ENCODE measurements around the gene LTBP1. TPM values are rescaled to one million over a fixed set of nuclear protein-coding genes. Genes with fewer than 3 reads are reported as not detected.
"Not testable (repeated sequence)": the region's sequence is repeated elsewhere in the genome, so short reads cannot be mapped to it uniquely, and the experiment has no call there.

LTBP1 gene
- total and polyA plus RNA-seq, 4 donors, result 5.8 to 57.6 (median 10.2) TPM

- Histone ChIP-seq H3K36me3 (ENCODE audit: control insufficient read depth in 4 of 4, insufficient read depth in 3 of 4, low read depth in 1 of 4, low read length in 3 of 4) (no peaks in the 10 kb centered on the region), H3K27ac (ENCODE audit: low read depth in 1 of 2, low read length in 2 of 2) (no peak overlapping the region), H3K4me3 (ENCODE audit: low read depth in 1 of 3, low read length in 3 of 3) (no peak overlapping the region), H3K4me1 (ENCODE audit: control insufficient read depth in 4 of 4, insufficient read depth in 4 of 4, low read length in 3 of 4) (no peaks in the 10 kb centered on the region), H3K27me3 (ENCODE audit: control insufficient read depth in 4 of 4, insufficient read depth in 4 of 4, low read length in 3 of 4) (no peaks in the 10 kb centered on the region), H3K9ac (ENCODE audit: low read depth in 1 of 2, low read length in 2 of 2) (no peak overlapping the region), H3K9me3 (ENCODE audit: control insufficient read depth in 4 of 4, low read length in 3 of 4) (no peaks in the 10 kb centered on the region)
- TF ChIP-seq HNF4A (conservative IDR thresholded peaks at IDR 0.05) (peak; percentile 31 to 54), JUND (IDR thresholded peaks at IDR 0.05) (no peak), YY1 (IDR thresholded peaks at IDR 0.05) (no peak), SP1 (IDR thresholded peaks at IDR 0.05) (no peak)
- no peak for DNase-seq (ENCODE audit: low spot score)
Observed at GRCh38 chr2:33168425-33168824, 221.7 kb downstream of the LTBP1 start.

DNA sequence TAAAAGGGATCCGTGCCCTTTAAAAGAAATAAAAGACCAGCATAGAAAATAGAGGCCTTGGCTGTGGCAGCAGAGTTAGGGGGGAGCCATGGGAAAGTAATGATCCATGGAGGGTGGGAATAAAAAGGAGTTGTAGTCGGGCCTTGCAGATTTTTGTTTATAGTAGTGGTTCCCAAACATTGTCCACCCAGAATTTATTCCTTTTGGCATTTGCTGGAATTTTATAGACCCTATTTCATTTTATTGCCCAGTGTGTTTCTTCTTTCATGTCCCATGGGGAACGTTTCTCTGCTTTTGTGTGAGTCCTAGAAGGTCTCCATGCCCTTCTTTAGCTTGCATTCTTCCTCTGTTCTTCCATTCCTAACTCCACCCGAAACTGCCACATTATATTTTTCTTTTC is 222.2 kb downstream of the LTBP1 start:
- Histone ChIP-seq H3K27ac (ENCODE audit: low read depth in 1 of 2, low read length in 2 of 2) (no peak overlapping the region), H3K4me3 (ENCODE audit: low read depth in 1 of 3, low read length in 3 of 3) (no peak overlapping the region)
- 80% methylated on average over 4 of the region's 4 CpGs for WGBS

GRCh38 chr2:33170251-33170650 is 223.5 kb downstream of the LTBP1 start:
- 86% methylated on average over 8 of the region's 16 CpGs for WGBS
- not testable (repeated sequence) for H3K36me3 ChIP-seq (ENCODE audit: control insufficient read depth in 4 of 4, insufficient read depth in 3 of 4, low read depth in 1 of 4, low read length in 3 of 4); H3K4me3 ChIP-seq (ENCODE audit: low read depth in 1 of 3, low read length in 3 of 3); H3K9ac ChIP-seq (ENCODE audit: low read depth in 1 of 2, low read length in 2 of 2); H3K27ac ChIP-seq (ENCODE audit: low read depth in 1 of 2, low read length in 2 of 2); H3K27me3 ChIP-seq (ENCODE audit: control insufficient read depth in 4 of 4, insufficient read depth in 4 of 4, low read length in 3 of 4); H3K9me3 ChIP-seq (ENCODE audit: control insufficient read depth in 4 of 4, low read length in 3 of 4); DNase-seq (ENCODE audit: low spot score); H3K4me1 ChIP-seq (ENCODE audit: control insufficient read depth in 4 of 4, insufficient read depth in 4 of 4, low read length in 3 of 4)

More for the DNA sequence above, 222.2 kb downstream of the LTBP1 start:
- DNase-seq (ENCODE audit: low spot score), result no peak
- Histone ChIP-seq H3K9me3 (ENCODE audit: control insufficient read depth in 4 of 4, low read length in 3 of 4) (no peaks in the 10 kb centered on the region), H3K27me3 (ENCODE audit: control insufficient read depth in 4 of 4, insufficient read depth in 4 of 4, low read length in 3 of 4) (no peaks in the 10 kb centered on the region), H3K9ac (ENCODE audit: low read depth in 1 of 2, low read length in 2 of 2) (no peak overlapping the region), H3K36me3 (ENCODE audit: control insufficient read depth in 4 of 4, insufficient read depth in 3 of 4, low read depth in 1 of 4, low read length in 3 of 4) (no peaks in the 10 kb centered on the region), H3K4me1 (ENCODE audit: control insufficient read depth in 4 of 4, insufficient read depth in 4 of 4, low read length in 3 of 4) (no peaks in the 10 kb centered on the region)
- TF ChIP-seq MAX (IDR thresholded peaks at IDR 0.05) (no peak), SP1 (IDR thresholded peaks at IDR 0.05) (no peak), CTCF (IDR thresholded peaks at IDR 0.05; ENCODE audit: low read depth, low read length, missing input control) (no peak), HNF4A (conservative IDR thresholded peaks at IDR 0.05) (no peak), JUND (IDR thresholded peaks at IDR 0.05) (no peak), EGR1 (IDR thresholded peaks at IDR 0.05; ENCODE audit: low read depth in 2 of 2) (no peak), GABPA (IDR thresholded peaks at IDR 0.05 in 1 of 2, conservative IDR thresholded peaks at IDR 0.05 in 1 of 2) (no peak)
- TF ChIP-seq, protein P1, sequence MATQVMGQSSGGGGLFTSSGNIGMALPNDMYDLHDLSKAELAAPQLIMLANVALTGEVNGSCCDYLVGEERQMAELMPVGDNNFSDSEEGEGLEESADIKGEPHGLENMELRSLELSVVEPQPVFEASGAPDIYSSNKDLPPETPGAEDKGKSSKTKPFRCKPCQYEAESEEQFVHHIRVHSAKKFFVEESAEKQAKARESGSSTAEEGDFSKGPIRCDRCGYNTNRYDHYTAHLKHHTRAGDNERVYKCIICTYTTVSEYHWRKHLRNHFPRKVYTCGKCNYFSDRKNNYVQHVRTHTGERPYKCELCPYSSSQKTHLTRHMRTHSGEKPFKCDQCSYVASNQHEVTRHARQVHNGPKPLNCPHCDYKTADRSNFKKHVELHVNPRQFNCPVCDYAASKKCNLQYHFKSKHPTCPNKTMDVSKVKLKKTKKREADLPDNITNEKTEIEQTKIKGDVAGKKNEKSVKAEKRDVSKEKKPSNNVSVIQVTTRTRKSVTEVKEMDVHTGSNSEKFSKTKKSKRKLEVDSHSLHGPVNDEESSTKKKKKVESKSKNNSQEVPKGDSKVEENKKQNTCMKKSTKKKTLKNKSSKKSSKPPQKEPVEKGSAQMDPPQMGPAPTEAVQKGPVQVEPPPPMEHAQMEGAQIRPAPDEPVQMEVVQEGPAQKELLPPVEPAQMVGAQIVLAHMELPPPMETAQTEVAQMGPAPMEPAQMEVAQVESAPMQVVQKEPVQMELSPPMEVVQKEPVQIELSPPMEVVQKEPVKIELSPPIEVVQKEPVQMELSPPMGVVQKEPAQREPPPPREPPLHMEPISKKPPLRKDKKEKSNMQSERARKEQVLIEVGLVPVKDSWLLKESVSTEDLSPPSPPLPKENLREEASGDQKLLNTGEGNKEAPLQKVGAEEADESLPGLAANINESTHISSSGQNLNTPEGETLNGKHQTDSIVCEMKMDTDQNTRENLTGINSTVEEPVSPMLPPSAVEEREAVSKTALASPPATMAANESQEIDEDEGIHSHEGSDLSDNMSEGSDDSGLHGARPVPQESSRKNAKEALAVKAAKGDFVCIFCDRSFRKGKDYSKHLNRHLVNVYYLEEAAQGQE (IDR thresholded peaks at IDR 0.05), result no peak

All from liver (tissue), 9 donors.